ENCODE measurements around the gene CNKSR1. TPM values are rescaled to one million over a fixed set of nuclear protein-coding genes. Genes with fewer than 3 reads are reported as not detected.

CNKSR1 gene
- polyA plus RNA-seq, 4 donors = 16.1 to 85.0 (median 47.9) TPM

GRCh38 chr1:26158271-26158907, 18.9 kb upstream of the CNKSR1 start:
- Histone ChIP-seq H3K36me3 (ENCODE audit: control insufficient read depth in 3 of 3, insufficient read depth in 2 of 3, low read depth in 1 of 3, low read length in 3 of 3) (no peaks in the 10 kb centered on the region), H3K27ac (ENCODE audit: low read depth in 1 of 3, low read length in 2 of 3) (no peak overlapping the region), H3K4me1 (ENCODE audit: control insufficient read depth in 3 of 3, insufficient read depth in 2 of 3, low read depth in 1 of 3, low read length in 2 of 3) (peaks cover 0 to 12% (median 0%) of the 10 kb centered on the region in 3 donors), H3K27me3 (ENCODE audit: control insufficient read depth in 3 of 3, insufficient read depth in 3 of 3, low read length in 3 of 3) (peaks cover 4 to 53% (median 14%) of the 10 kb centered on the region in 3 donors), H3K9me3 (ENCODE audit: control insufficient read depth in 2 of 2, insufficient read depth in 1 of 2, low read depth in 1 of 2, low read length in 1 of 2) (no peaks in the 10 kb centered on the region), H3K4me3 (ENCODE audit: low read depth in 1 of 3, low read length in 3 of 3) (no peak overlapping the region)
- WGBS, 3 donors = 77 to 96% (median 85%) methylated on average over 5 of the region's 5 CpGs
- DNase-seq (no peak), FAIRE-seq (no peak)

GRCh38 chr1:26158908-26159742, 18.2 kb upstream of the CNKSR1 start, which contains the start of gene FAM110D:
FAM110D (plus strand) TSS chr1:26159079; CDS start chr1:26161292, 2,213 bp downstream.
- H3K27ac ChIP-seq (ENCODE audit: low read depth in 1 of 3, low read length in 2 of 3) = no peak within 1 kb of the TSS
- DNase-seq = no peak
- FAIRE-seq = no peak

DNA sequence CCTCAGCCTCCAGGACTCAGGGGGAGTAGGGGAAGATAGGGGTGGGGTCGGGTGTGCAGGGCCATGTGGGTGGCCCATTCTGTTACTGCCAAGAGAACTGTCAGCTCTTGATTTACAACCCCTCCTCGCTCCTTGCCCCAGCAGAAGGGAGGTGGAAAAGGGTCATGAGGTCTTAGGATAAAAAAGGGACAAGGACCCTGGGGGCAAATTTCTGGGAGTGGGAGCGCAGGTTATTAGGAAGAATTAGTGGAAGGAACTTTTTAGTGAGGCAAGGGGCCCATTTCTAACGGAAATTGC, 17.6 kb upstream of the CNKSR1 start:
- Histone ChIP-seq H3K4me1 (ENCODE audit: control insufficient read depth in 3 of 3, insufficient read depth in 2 of 3, low read depth in 1 of 3, low read length in 2 of 3) (peaks cover 0 to 20% (median 0%) of the 10 kb centered on the region in 3 donors), H3K27me3 (ENCODE audit: control insufficient read depth in 3 of 3, insufficient read depth in 3 of 3, low read length in 3 of 3) (peaks cover 4 to 59% (median 14%) of the 10 kb centered on the region in 3 donors), H3K27ac (ENCODE audit: low read depth in 1 of 3, low read length in 2 of 3) (no peak overlapping the region), H3K9me3 (ENCODE audit: control insufficient read depth in 2 of 2, insufficient read depth in 1 of 2, low read depth in 1 of 2, low read length in 1 of 2) (no peaks in the 10 kb centered on the region), H3K4me3 (ENCODE audit: low read depth in 1 of 3, low read length in 3 of 3) (peak overlapping the region in 1 of 3 donors; percentile 10), H3K36me3 (ENCODE audit: control insufficient read depth in 3 of 3, insufficient read depth in 2 of 3, low read depth in 1 of 3, low read length in 3 of 3) (no peaks in the 10 kb centered on the region)
- FAIRE-seq (no peak), DNase-seq (no peak)
- 54 to 69% (median 64%) methylated on average over 4 of the region's 4 CpGs for WGBS, 3 donors

More at GRCh38 chr1:26158908-26159742, 18.2 kb upstream of the CNKSR1 start, which contains the start of gene FAM110D:
- no peaks in the 10 kb centered on the region for H3K9me3 ChIP-seq (ENCODE audit: control insufficient read depth in 2 of 2, insufficient read depth in 1 of 2, low read depth in 1 of 2, low read length in 1 of 2)
- H3K27me3 ChIP-seq (ENCODE audit: control insufficient read depth in 3 of 3, insufficient read depth in 3 of 3, low read length in 3 of 3) = peaks cover 4 to 59% (median 14%) of the 10 kb centered on the region in 3 donors
- H3K4me1 ChIP-seq (ENCODE audit: control insufficient read depth in 3 of 3, insufficient read depth in 2 of 3, low read depth in 1 of 3, low read length in 2 of 3) = peaks cover 0 to 16% (median 0%) of the 10 kb centered on the region in 3 donors
- 59 to 73% (median 68%) methylated on average over 6 of the region's 6 CpGs for WGBS, 3 donors
- no peaks in the 10 kb centered on the region for H3K36me3 ChIP-seq (ENCODE audit: control insufficient read depth in 3 of 3, insufficient read depth in 2 of 3, low read depth in 1 of 3, low read length in 3 of 3)
- H3K4me3 ChIP-seq (ENCODE audit: low read depth in 1 of 3, low read length in 3 of 3) = peak within 1 kb of the TSS in 1 of 3 donors; percentile 10

DNA sequence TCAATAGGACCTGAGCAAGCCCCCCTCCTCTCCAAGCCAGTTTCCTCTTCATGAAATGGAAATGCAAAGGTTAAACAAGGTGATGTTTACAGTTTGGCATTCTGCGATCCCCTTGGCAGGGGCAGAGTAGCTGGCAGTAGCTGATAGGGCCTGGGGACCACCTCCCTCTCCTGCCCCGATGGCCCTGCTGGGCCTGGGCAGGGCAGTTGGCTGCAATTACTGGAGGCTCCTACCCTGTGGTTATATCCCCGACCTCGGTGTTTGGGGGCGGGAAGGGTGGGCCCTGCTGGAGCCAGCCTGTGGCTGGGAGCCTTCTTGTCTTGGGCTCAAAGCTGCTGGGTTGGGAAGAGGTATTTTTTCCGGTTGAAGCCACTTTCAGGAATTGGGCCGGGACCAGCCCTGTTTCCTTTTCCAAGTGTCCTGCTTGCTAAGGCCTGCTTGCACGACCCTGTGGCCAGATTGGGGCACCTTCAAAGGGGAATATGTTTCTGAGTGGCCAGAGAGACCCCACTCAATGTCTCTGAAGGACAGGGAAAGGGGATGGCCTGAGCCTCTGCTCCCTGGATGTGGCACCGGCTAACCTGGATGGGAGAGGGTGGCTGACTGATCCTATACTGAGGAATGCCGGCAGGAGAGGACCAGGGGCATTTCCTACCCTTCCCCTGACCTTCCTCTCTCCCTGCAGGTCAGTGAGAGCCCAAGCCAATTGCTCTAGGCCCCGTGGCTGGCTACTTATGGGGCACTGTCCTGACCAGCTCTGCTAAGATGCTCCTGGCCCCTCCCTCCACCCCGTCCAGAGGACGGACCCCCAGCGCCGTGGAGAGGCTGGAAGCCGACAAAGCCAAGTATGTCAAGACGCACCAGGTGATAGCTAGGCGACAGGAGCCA, 16.5 kb upstream of the CNKSR1 start:
- H3K27me3 ChIP-seq (ENCODE audit: control insufficient read depth in 3 of 3, insufficient read depth in 3 of 3, low read length in 3 of 3) = peaks cover 4 to 51% (median 10%) of the 10 kb centered on the region in 3 donors
- no peaks in the 10 kb centered on the region for H3K9me3 ChIP-seq (ENCODE audit: control insufficient read depth in 2 of 2, insufficient read depth in 1 of 2, low read depth in 1 of 2, low read length in 1 of 2)
- H3K27ac ChIP-seq (ENCODE audit: low read depth in 1 of 3, low read length in 2 of 3) = no peak overlapping the region
- peaks cover 0 to 20% (median 0%) of the 10 kb centered on the region in 3 donors for H3K4me1 ChIP-seq (ENCODE audit: control insufficient read depth in 3 of 3, insufficient read depth in 2 of 3, low read depth in 1 of 3, low read length in 2 of 3)
- no peak for DNase-seq
- WGBS, 3 donors = 44 to 61% (median 56%) methylated on average over 18 of the region's 18 CpGs
- FAIRE-seq = no peak
- no peaks in the 10 kb centered on the region for H3K36me3 ChIP-seq (ENCODE audit: control insufficient read depth in 3 of 3, insufficient read depth in 2 of 3, low read depth in 1 of 3, low read length in 3 of 3)
- peak overlapping the region in 2 of 3 donors; percentile 40 to 49 for H3K4me3 ChIP-seq (ENCODE audit: low read depth in 1 of 3, low read length in 3 of 3)

GRCh38 chr1:26161415-26162219, 15.7 kb upstream of the CNKSR1 start:
- no peak for FAIRE-seq
- WGBS, 3 donors = 1 to 3% (median 2%) methylated on average over 89 to 98 of the region's 98 CpGs
- Histone ChIP-seq H3K4me3 (ENCODE audit: low read depth in 1 of 3, low read length in 3 of 3) (peak overlapping the region; percentile 33 to 49 (median 40)), H3K36me3 (ENCODE audit: control insufficient read depth in 3 of 3, insufficient read depth in 2 of 3, low read depth in 1 of 3, low read length in 3 of 3) (no peaks in the 10 kb centered on the region), H3K27me3 (ENCODE audit: control insufficient read depth in 3 of 3, insufficient read depth in 3 of 3, low read length in 3 of 3) (peaks cover 4 to 43% (median 8%) of the 10 kb centered on the region in 3 donors), H3K4me1 (ENCODE audit: control insufficient read depth in 3 of 3, insufficient read depth in 2 of 3, low read depth in 1 of 3, low read length in 2 of 3) (peaks cover 0 to 20% (median 0%) of the 10 kb centered on the region in 3 donors), H3K9me3 (ENCODE audit: control insufficient read depth in 2 of 2, insufficient read depth in 1 of 2, low read depth in 1 of 2, low read length in 1 of 2) (no peaks in the 10 kb centered on the region), H3K27ac (ENCODE audit: low read depth in 1 of 3, low read length in 2 of 3) (no peak overlapping the region)
- peak; percentile 23 to 81 for DNase-seq

DNA sequence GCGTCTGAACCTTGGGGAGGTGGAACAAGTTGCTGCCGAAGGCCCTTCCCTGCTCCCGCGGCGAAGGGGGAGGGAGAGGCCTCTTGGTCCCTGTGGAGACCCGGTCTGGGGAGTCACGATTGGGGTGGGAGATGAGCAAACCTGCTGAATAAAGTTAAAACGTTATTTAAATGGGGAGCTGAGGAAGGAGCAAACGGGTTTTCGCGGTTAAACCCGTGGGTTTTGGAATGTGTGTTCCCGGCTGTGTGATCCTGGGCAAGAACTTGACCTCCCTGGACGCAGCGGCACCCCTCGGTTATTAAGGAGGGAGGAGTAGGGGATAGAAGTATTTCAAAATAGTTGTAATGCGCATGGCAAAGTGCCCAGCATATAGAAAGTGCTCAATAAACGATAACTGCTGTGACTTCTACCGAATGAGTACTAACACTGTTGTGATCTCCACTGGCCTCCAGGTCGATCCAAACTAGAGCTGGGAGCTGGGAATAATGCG, 15.0 kb upstream of the CNKSR1 start:
- FAIRE-seq (no peak), DNase-seq (no peak)
- H3K27ac ChIP-seq (ENCODE audit: low read depth in 1 of 3, low read length in 2 of 3) = no peak overlapping the region
- H3K9me3 ChIP-seq (ENCODE audit: control insufficient read depth in 2 of 2, insufficient read depth in 1 of 2, low read depth in 1 of 2, low read length in 1 of 2) = no peaks in the 10 kb centered on the region
- H3K4me1 ChIP-seq (ENCODE audit: control insufficient read depth in 3 of 3, insufficient read depth in 2 of 3, low read depth in 1 of 3, low read length in 2 of 3) = peaks cover 0 to 20% (median 0%) of the 10 kb centered on the region in 3 donors
- H3K27me3 ChIP-seq (ENCODE audit: control insufficient read depth in 3 of 3, insufficient read depth in 3 of 3, low read length in 3 of 3) = peaks cover 4 to 41% (median 8%) of the 10 kb centered on the region in 3 donors
- WGBS, 3 donors = 18 to 30% (median 24%) methylated on average over 21 of the region's 21 CpGs
- no peaks in the 10 kb centered on the region for H3K36me3 ChIP-seq (ENCODE audit: control insufficient read depth in 3 of 3, insufficient read depth in 2 of 3, low read depth in 1 of 3, low read length in 3 of 3)
- peak overlapping the region in 2 of 3 donors; percentile 33 to 49 for H3K4me3 ChIP-seq (ENCODE audit: low read depth in 1 of 3, low read length in 3 of 3)

- no peak for FAIRE-seq
- 23 to 47% (median 43%) methylated on average over 9 of the region's 9 CpGs for WGBS, 3 donors
Measured at GRCh38 chr1:26163684-26164035, 13.6 kb upstream of the CNKSR1 start.

More at GRCh38 chr1:26163684-26164035, 13.6 kb upstream of the CNKSR1 start:
- Histone ChIP-seq H3K9me3 (ENCODE audit: control insufficient read depth in 2 of 2, insufficient read depth in 1 of 2, low read depth in 1 of 2, low read length in 1 of 2) (no peaks in the 10 kb centered on the region), H3K36me3 (ENCODE audit: control insufficient read depth in 3 of 3, insufficient read depth in 2 of 3, low read depth in 1 of 3, low read length in 3 of 3) (no peaks in the 10 kb centered on the region), H3K27ac (ENCODE audit: low read depth in 1 of 3, low read length in 2 of 3) (no peak overlapping the region), H3K27me3 (ENCODE audit: control insufficient read depth in 3 of 3, insufficient read depth in 3 of 3, low read length in 3 of 3) (peaks cover 4 to 34% (median 8%) of the 10 kb centered on the region in 3 donors), H3K4me1 (ENCODE audit: control insufficient read depth in 3 of 3, insufficient read depth in 2 of 3, low read depth in 1 of 3, low read length in 2 of 3) (peaks cover 0 to 21% (median 0%) of the 10 kb centered on the region in 3 donors), H3K4me3 (ENCODE audit: low read depth in 1 of 3, low read length in 3 of 3) (peak overlapping the region in 2 of 3 donors; percentile 28 to 51)
- DNase-seq = no peak

Data from small intestine (tissue), 7 donors.